T-cell (primary cell): ENCODE measurements around the gene NSD2. TPM values are rescaled to one million over a fixed set of nuclear protein-coding genes. Genes with fewer than 3 reads are reported as not detected.
"Not testable (repeated sequence)": the region's sequence is repeated elsewhere in the genome, so short reads cannot be mapped to it uniquely, and the experiment has no call there.

Source experiments
- ATAC-seq, 4 experiments: fragments of 200-7000 bp in 3 of 4; fragments of 150-1000 bp in 1 of 4; cut with Tn5 transposase; replicated peaks in 1 of 4; 1 replicate in 3 of 4; 2 replicates in 1 of 4; pipeline ENCODE4 v1.10.0; 2021; ENCODE audit warnings: moderate library complexity in 3 of 4, mild to moderate bottlenecking in 2 of 4, moderate number of reproducible peaks in 1 of 4
- CTCF ChIA-PET, 2 donors: fragments of 300-600 bp; sonication (Branson Sonifier 250); formaldehyde crosslinking; loops; one replicate each; lab custom pipeline; 2022; ENCODE audit warnings: antibody characterized with exemption in 2 of 2; lab: Charles Lee
- POLR2A ChIA-PET, 2 donors: fragments of 300-600 bp; sonication (Branson Sonifier 250); formaldehyde crosslinking; loops; one replicate each; lab custom pipeline; 2022; ENCODE audit warnings: antibody characterized with exemption in 2 of 2; lab: Charles Lee
- DNase-seq, 35 experiments: peaks; one replicate each; pipeline versions ENCODE4 v3.0.0 to v3.0.0-alpha.2; 2013 to 2023
- H3K27ac ChIP-seq: one replicate; pipeline ENCODE4 v1.5.1; 2013; ENCODE audit warnings: low read length
- H3K27me3 ChIP-seq, 2 experiments: replicated peaks in 1 of 2; 1 replicate in 1 of 2; 2 replicates in 1 of 2; pipeline versions ENCODE4 v1.6.1 to v1.7.0; 2013; ENCODE audit warnings: low read length in 1 of 2, mixed read lengths in 1 of 2; ENCODE audit not compliant: control insufficient read depth in 2 of 2, insufficient read depth in 2 of 2; ENCODE audit errors: extremely low read depth in 1 of 2
- H3K36me3 ChIP-seq, 2 donors: 1 replicate in 1 of 2; 2 replicates in 1 of 2; pipeline versions ENCODE4 v1.6.1 to v1.7.0; 2013; ENCODE audit warnings: low read length in 1 of 2; ENCODE audit not compliant: control insufficient read depth in 2 of 2, insufficient read depth in 1 of 2; ENCODE audit errors: extremely low read depth in 1 of 2
- H3K4me1 ChIP-seq, 2 experiments: 1 replicate in 1 of 2; 2 replicates in 1 of 2; pipeline versions ENCODE4 v1.6.1 to v1.7.0; 2013; ENCODE audit warnings: low read length in 2 of 2, mixed read lengths in 1 of 2; ENCODE audit not compliant: insufficient read depth in 2 of 2, control insufficient read depth in 1 of 2; ENCODE audit errors: extremely low read depth in 1 of 2
- H3K4me3 ChIP-seq, 2 donors: 1 replicate in 1 of 2; 2 replicates in 1 of 2; pipeline versions ENCODE4 v1.5.1 to v1.7.0; 2013; ENCODE audit warnings: mild to moderate bottlenecking in 2 of 2, low read length in 1 of 2, moderate library complexity in 1 of 2; ENCODE audit not compliant: control insufficient read depth in 1 of 2; ENCODE audit errors: extremely low read depth in 1 of 2
- H3K9me3 ChIP-seq: 2 replicates; pipeline ENCODE4 v1.7.0; 2013
- H3K27ac Mint-ChIP-seq, 2 donors: one replicate each; pipeline ENCODE4 v1.8.0; 2020 to 2021; ENCODE audit warnings: mild to moderate bottlenecking in 2 of 2, mixed read lengths in 2 of 2
- H3K27me3 Mint-ChIP-seq, 2 donors: one replicate each; pipeline ENCODE4 v1.8.0; 2021 to 2022; ENCODE audit warnings: mixed read lengths in 2 of 2
- H3K36me3 Mint-ChIP-seq: one replicate; pipeline ENCODE4 v1.8.0; 2021; ENCODE audit warnings: mixed read lengths
- H3K4me1 Mint-ChIP-seq, 3 donors: one replicate each; pipeline ENCODE4 v1.8.0; 2020 to 2022; ENCODE audit warnings: mixed read lengths in 3 of 3, mild to moderate bottlenecking in 1 of 3
- H3K4me3 Mint-ChIP-seq, 3 donors: one replicate each; pipeline ENCODE4 v1.8.0; 2020 to 2022; ENCODE audit warnings: mild to moderate bottlenecking in 3 of 3, mixed read lengths in 3 of 3, moderate library complexity in 3 of 3
- H3K9me3 Mint-ChIP-seq, 3 donors: one replicate each; pipeline ENCODE4 v1.8.0; 2020 to 2022; ENCODE audit warnings: mixed read lengths in 3 of 3
- WGBS: methylation state at CpG from one replicate; pipeline ENCODE4 v1.1.5; 2013; ENCODE audit warnings: missing lambda C conversion rate; ENCODE audit not compliant: insufficient coverage; 5-methylcytosine and 5-hydroxymethylcytosine counted together
- total RNA-seq, 35 experiments: library from RNA in 6 of 35; stranded (reverse) in 6 of 35; fragments of 120-200 nt in 1 of 35; gene quantifications; one replicate each; pipeline versions ENCODE4 v1.2.1 to v1.2.4 and lab custom pipeline; 2013 to 2026

Gene NSD2
- total RNA-seq, 5 donors from 2014 or later (not counting 1 experiment from before 2014, with no cell fraction given), result 40.8 to 55.3 (median 48.3) TPM

GRCh38 chr4:1833307-1834046, 37.7 kb upstream of the NSD2 start:
- no peak overlapping the region for H3K27ac ChIP-seq
- peaks cover 13 to 66% of the 10 kb centered on the region in 2 donors for H3K36me3 ChIP-seq
- H3K27me3 Mint-ChIP-seq, result no peaks in the 10 kb centered on the region
- POLR2A ChIA-PET, result no interaction called here
- H3K27ac Mint-ChIP-seq, result no peak overlapping the region
- peaks cover 43% of the 10 kb centered on the region for H3K36me3 Mint-ChIP-seq
- H3K9me3 Mint-ChIP-seq, result no peaks in the 10 kb centered on the region
- no peaks in the 10 kb centered on the region for H3K4me1 ChIP-seq
- WGBS, result 80% methylated on average over 10 of the region's 14 CpGs
- no peaks in the 10 kb centered on the region for H3K27me3 ChIP-seq
- ATAC-seq (no peak), DNase-seq (no peak)
- H3K4me1 Mint-ChIP-seq, result peaks cover 0 to 5% (median 1%) of the 10 kb centered on the region in 3 donors
- no peaks in the 10 kb centered on the region for H3K9me3 ChIP-seq
- no peak overlapping the region for H3K4me3 Mint-ChIP-seq
- CTCF ChIA-PET, result interaction anchor here in 1 of 2 donors (0.8 kb wide), 1 partner anchor 26 kb away, joined by 3 read pairs; no protein-coding TSS in a partner anchor
- H3K4me3 ChIP-seq, result no peak overlapping the region

- Histone ChIP-seq H3K36me3 (peaks cover 13 to 70% of the 10 kb centered on the region in 2 donors), H3K4me3 (no peak overlapping the region), H3K27me3 (no peaks in the 10 kb centered on the region), H3K9me3 (no peaks in the 10 kb centered on the region), H3K27ac (no peak overlapping the region), H3K4me1 (no peaks in the 10 kb centered on the region)
- Mint-ChIP-seq H3K27ac (no peak overlapping the region), H3K4me1 (peaks cover 0 to 5% (median 2%) of the 10 kb centered on the region in 3 donors), H3K36me3 (peaks cover 47% of the 10 kb centered on the region), H3K9me3 (no peaks in the 10 kb centered on the region), H3K4me3 (no peak overlapping the region), H3K27me3 (no peaks in the 10 kb centered on the region)
- ATAC-seq (no peak), DNase-seq (no peak)
- WGBS, result 81% methylated on average over 19 of the region's 21 CpGs
- ChIA-PET CTCF (interaction anchor here in 1 of 2 donors (0.8 kb wide), 1 partner anchor 27 kb away, joined by 3 read pairs; no protein-coding TSS in a partner anchor), POLR2A (interaction anchor here in 1 of 2 donors (0.6 kb wide), 1 partner anchor 12 kb away, joined by 3 read pairs; no protein-coding TSS in a partner anchor)
Measured at GRCh38 chr4:1834047-1834775, 37.0 kb upstream of the NSD2 start.

- H3K27ac Mint-ChIP-seq, H3K27me3 Mint-ChIP-seq: not testable (repeated sequence)
Measured at GRCh38 chr4:1835836-1836235, 35.4 kb upstream of the NSD2 start.

GRCh38 chr4:1836650-1837049, 34.5 kb upstream of the NSD2 start:
- Mint-ChIP-seq H3K9me3 (no peaks in the 10 kb centered on the region), H3K4me1 (peaks cover 2 to 5% (median 4%) of the 10 kb centered on the region in 3 donors), H3K4me3 (no peak overlapping the region), H3K27ac (no peak overlapping the region), H3K36me3 (peaks cover 36% of the 10 kb centered on the region), H3K27me3 (no peaks in the 10 kb centered on the region)
- CTCF ChIA-PET, result no interaction called here
- POLR2A ChIA-PET, result no interaction called here
- no peaks in the 10 kb centered on the region for H3K27me3 ChIP-seq
- no peak overlapping the region for H3K27ac ChIP-seq
- ATAC-seq, result no peak
- H3K4me1 ChIP-seq, result peaks cover 0 to 3% of the 10 kb centered on the region in 2 experiments
- no peak for DNase-seq
- H3K36me3 ChIP-seq, result peaks cover 19 to 72% of the 10 kb centered on the region in 2 donors
- no peaks in the 10 kb centered on the region for H3K9me3 ChIP-seq
- no peak overlapping the region for H3K4me3 ChIP-seq
- 97% methylated on average over 4 of the region's 7 CpGs for WGBS

More at GRCh38 chr4:1835836-1836235, 35.4 kb upstream of the NSD2 start:
- H3K4me3 ChIP-seq, H3K4me3 Mint-ChIP-seq, H3K4me1 Mint-ChIP-seq, H3K4me1 ChIP-seq, H3K9me3 Mint-ChIP-seq, CTCF ChIA-PET, ATAC-seq, DNase-seq, POLR2A ChIA-PET, H3K27ac ChIP-seq, H3K27me3 ChIP-seq, H3K9me3 ChIP-seq: not testable (repeated sequence)
- H3K36me3 ChIP-seq, result peaks cover 15 to 72% of the 10 kb centered on the region in 2 donors
- 95% methylated on average over 4 of the region's 8 CpGs for WGBS
- peaks cover 40% of the 10 kb centered on the region for H3K36me3 Mint-ChIP-seq

- Mint-ChIP-seq H3K27ac (no peak overlapping the region), H3K36me3 (peaks cover 34% of the 10 kb centered on the region), H3K4me1 (peaks cover 2 to 5% (median 4%) of the 10 kb centered on the region in 3 donors), H3K4me3 (no peak overlapping the region), H3K9me3 (no peaks in the 10 kb centered on the region), H3K27me3 (no peaks in the 10 kb centered on the region)
- WGBS, result 95% methylated on average over 10 of the region's 10 CpGs
- H3K4me1 ChIP-seq, result peaks cover 0 to 5% of the 10 kb centered on the region in 2 experiments
- peaks cover 21 to 71% of the 10 kb centered on the region in 2 donors for H3K36me3 ChIP-seq
- no peaks in the 10 kb centered on the region for H3K27me3 ChIP-seq
- H3K4me3 ChIP-seq, result no peak overlapping the region
- CTCF ChIA-PET, result no interaction called here
- ATAC-seq (no peak), DNase-seq (no peak)
- no peaks in the 10 kb centered on the region for H3K9me3 ChIP-seq
- POLR2A ChIA-PET, result no interaction called here
- H3K27ac ChIP-seq, result no peak overlapping the region
Measured at GRCh38 chr4:1837069-1837468, 34.1 kb upstream of the NSD2 start.

GRCh38 chr4:1839282-1839681, 31.9 kb upstream of the NSD2 start:
- Mint-ChIP-seq H3K9me3 (no peaks in the 10 kb centered on the region), H3K4me3 (no peak overlapping the region), H3K36me3 (peaks cover 42% of the 10 kb centered on the region), H3K27ac (no peak overlapping the region), H3K27me3 (no peaks in the 10 kb centered on the region), H3K4me1 (peaks cover 3 to 14% (median 5%) of the 10 kb centered on the region in 3 donors)
- peaks cover 10 to 69% of the 10 kb centered on the region in 2 donors for H3K36me3 ChIP-seq
- WGBS, result 33% methylated on average over 2 of the region's 7 CpGs
- peaks cover 0 to 5% of the 10 kb centered on the region in 2 experiments for H3K4me1 ChIP-seq
- POLR2A ChIA-PET, result interaction anchor here in 1 of 2 donors (0.6 kb wide), 1 partner anchor 1329 kb away, joined by 3 read pairs; no protein-coding TSS in a partner anchor
- H3K9me3 ChIP-seq, result no peaks in the 10 kb centered on the region
- DNase-seq, result no peak
- no peak overlapping the region for H3K4me3 ChIP-seq
- no peak for ATAC-seq
- CTCF ChIA-PET, result no interaction called here
- no peak overlapping the region for H3K27ac ChIP-seq
- no peaks in the 10 kb centered on the region for H3K27me3 ChIP-seq
